HCT116 (cell line): ENCODE measurements around the gene METTL25B. TPM values are rescaled to one million over a fixed set of nuclear protein-coding genes. Genes with fewer than 3 reads are reported as not detected.

ENCODE experiments used
- ATAC-seq: fragments of 200-7000 bp; cut with Tn5 transposase; 2 replicates; pipeline ENCODE4 v1.9.1; 2020; ENCODE audit warnings: mild to moderate bottlenecking, moderate library complexity
- BruUV-seq: library from RNA; stranded (reverse); fragments of 400-500 nt; replicated peaks from 2 replicates; lab custom pipeline; 2021; lab: Mats Ljungman, UMichigan
- CTCF ChIA-PET: fragments of 300-600 bp; sonication (Branson Sonifier 250); formaldehyde crosslinking; loops from one replicate; lab custom pipeline; 2021; ENCODE audit warnings: antibody characterized with exemption; lab: Charles Lee
- POLR2A ChIA-PET: fragments of 300-600, 350-600 bp; sonication (Branson Sonifier 250); formaldehyde crosslinking; loops from one replicate; lab custom pipeline; 2021; ENCODE audit warnings: antibody characterized with exemption; lab: Charles Lee
- RAD21 ChIA-PET, 2 experiments: fragments of 300-600 bp; sonication (Branson Sonifier 250); formaldehyde crosslinking; loops; one replicate each; lab custom pipeline; 2023; ENCODE audit warnings: low total read pairs in 2 of 2; ENCODE audit not compliant: uncharacterized antibody in 2 of 2, unreplicated experiment in 2 of 2, low non-redundant PET in 1 of 2; lab: Charles Lee
- DNase-seq: peaks from one replicate; pipeline ENCODE4 v3.0.0-alpha.2; 2010; ENCODE audit warnings: low read depth, low spot score
- H2AFZ ChIP-seq: fragments of 200-600 bp; shearing (Covaris generic), sonication (generic); 2 replicates; pipeline ENCODE4 v1.6.1; 2017; ENCODE audit warnings: low read depth, mixed run types, mixed read lengths, antibody characterized with exemption, low read length; ENCODE audit not compliant: poor library complexity, severe bottlenecking
- H3K27ac ChIP-seq: 2 replicates; pipeline ENCODE4 v1.5.1; 2012; ENCODE audit warnings: low read depth, low read length
- H3K27me3 ChIP-seq: fragments of 200-600 bp; sonication (generic); 2 replicates; pipeline ENCODE4 v1.6.1; 2016; ENCODE audit warnings: mixed run types, low read length, mixed read lengths; ENCODE audit not compliant: insufficient read depth
- H3K36me3 ChIP-seq, 2 experiments: fragments of 200-500 bp in 1 of 2; fragments of 200-600 bp in 1 of 2; sonication (Bioruptor generic) in 1 of 2; sonication (generic) in 1 of 2; 2 replicates each; pipeline versions ENCODE4 v1.5.1 to v1.6.1; 2014 to 2016; ENCODE audit warnings: low read length in 2 of 2, inconsistent platforms in 1 of 2, mixed read lengths in 1 of 2, mixed run types in 1 of 2; ENCODE audit not compliant: insufficient read depth in 2 of 2, control insufficient read depth in 1 of 2
- H3K4me1 ChIP-seq, 2 experiments: fragments of 200-600 bp in 1 of 2; sonication (generic) in 1 of 2; 2 replicates each; pipeline versions ENCODE4 v1.5.1 to v1.6.1; 2012 to 2017; ENCODE audit warnings: low read length in 2 of 2, inconsistent platforms in 1 of 2, mild to moderate bottlenecking in 1 of 2, mixed read lengths in 1 of 2, mixed run types in 1 of 2, moderate library complexity in 1 of 2; ENCODE audit not compliant: insufficient read depth in 2 of 2, control insufficient read depth in 1 of 2
- H3K4me2 ChIP-seq: fragments of 200-600 bp; sonication (generic); 2 replicates; pipeline ENCODE4 v1.6.1; 2017; ENCODE audit warnings: mixed run types, low read length, mixed read lengths
- H3K4me3 ChIP-seq, 2 experiments: fragments of 200-600 bp in 1 of 2; sonication (generic) in 1 of 2; replicated peaks in 1 of 2; 2 replicates each; pipeline ENCODE4 v1.5.1; 2011 to 2016; ENCODE audit warnings: low read length in 2 of 2, control low read depth in 1 of 2, low read depth in 1 of 2, mild to moderate bottlenecking in 1 of 2, mixed read lengths in 1 of 2, mixed run types in 1 of 2
- H3K79me2 ChIP-seq: fragments of 200-600 bp; sonication (generic); 2 replicates; pipeline ENCODE4 v1.6.1; 2017; ENCODE audit warnings: mild to moderate bottlenecking, mixed run types, low read length, moderate library complexity, mixed read lengths; ENCODE audit not compliant: insufficient read depth
- H3K9ac ChIP-seq: fragments of 200-600 bp; sonication (generic); 2 replicates; pipeline ENCODE4 v1.6.1; 2016; ENCODE audit warnings: low read length, mixed read lengths
- H3K9me2 ChIP-seq: fragments of 200-600 bp; sonication (generic), shearing (Covaris generic); 2 replicates; pipeline ENCODE4 v1.6.1; 2017; ENCODE audit warnings: mixed run types, mild to moderate bottlenecking, moderate library complexity; ENCODE audit not compliant: insufficient read depth
- H3K9me3 ChIP-seq, 2 experiments: fragments of 200-500 bp in 1 of 2; fragments of 200-600 bp in 1 of 2; sonication (Bioruptor generic) in 1 of 2; sonication (generic) in 1 of 2; 2 replicates each; pipeline ENCODE4 v1.6.1; 2014 to 2017; ENCODE audit warnings: low read length in 2 of 2, mixed read lengths in 2 of 2, inconsistent platforms in 1 of 2, low read depth in 1 of 2, mild to moderate bottlenecking in 1 of 2, mixed run types in 1 of 2, moderate library complexity in 1 of 2; ENCODE audit not compliant: control insufficient read depth in 1 of 2, insufficient read depth in 1 of 2
- H4K20me1 ChIP-seq: fragments of 200-600 bp; sonication (generic), shearing (Covaris generic); 2 replicates; pipeline ENCODE4 v1.6.1; 2017; ENCODE audit warnings: mixed run types, mild to moderate bottlenecking, moderate library complexity; ENCODE audit not compliant: insufficient read depth
- ATF3 ChIP-seq: IDR thresholded peaks from 2 replicates; pipeline ENCODE4 v1.6.1; 2012
- CEBPB ChIP-seq: IDR thresholded peaks from 2 replicates; pipeline ENCODE4 v1.6.1; 2012; ENCODE audit warnings: low read depth
- CTCF ChIP-seq, 3 experiments: fragments of 200-600 bp in 1 of 3; sonication (generic) in 1 of 3; IDR thresholded peaks in 2 of 3; conservative IDR thresholded peaks in 1 of 3; 2 replicates each; pipeline ENCODE4 v1.5.1; 2012 to 2017; ENCODE audit warnings: low read depth in 2 of 3, low read length in 2 of 3, antibody characterized with exemption in 1 of 3, borderline replicate concordance in 1 of 3, control low read depth in 1 of 3, mild to moderate bottlenecking in 1 of 3, mixed read lengths in 1 of 3, mixed run types in 1 of 3, moderate library complexity in 1 of 3; ENCODE audit not compliant: insufficient read depth in 1 of 3
- EZH2 ChIP-seq: fragments of 200-600 bp; sonication (generic); IDR thresholded peaks from 2 replicates; pipeline ENCODE4 v1.6.1; 2017; ENCODE audit warnings: antibody characterized with exemption, mixed run types
- FOSL1 ChIP-seq: IDR thresholded peaks from 2 replicates; pipeline ENCODE4 v1.6.1; 2012; ENCODE audit warnings: low read depth
- POLR2A ChIP-seq: IDR thresholded peaks from 2 replicates; pipeline ENCODE4 v1.7.0; 2011; ENCODE audit warnings: borderline replicate concordance; ENCODE audit not compliant: insufficient read depth, insufficient read length; ENCODE audit errors: extremely low read depth
- POLR2AphosphoS5 ChIP-seq: IDR thresholded peaks from 2 replicates; pipeline ENCODE4 v1.6.1; 2011; ENCODE audit warnings: mild to moderate bottlenecking, low read depth, low read length, moderate library complexity
- RAD21 ChIP-seq: IDR thresholded peaks from 2 replicates; pipeline ENCODE4 v1.6.1; 2012; ENCODE audit warnings: low read depth, mild to moderate bottlenecking
- SP1 ChIP-seq: IDR thresholded peaks from 2 replicates; pipeline ENCODE4 v1.6.1; 2012; ENCODE audit warnings: low read depth
- TCF7L2 ChIP-seq: IDR thresholded peaks from 2 replicates; pipeline ENCODE4 v1.7.0; 2011; ENCODE audit warnings: borderline replicate concordance, inconsistent platforms; ENCODE audit not compliant: insufficient read depth, insufficient read length; ENCODE audit errors: extremely low read depth
- ZFX ChIP-seq: fragments of 450-650 bp; IDR thresholded peaks from 2 replicates; pipeline ENCODE4 v1.6.1; 2017
- ZNF274 ChIP-seq: fragments of 200-500 bp; sonication (Bioruptor generic); IDR thresholded peaks from 2 replicates; pipeline ENCODE4 v1.6.1; 2014; ENCODE audit warnings: mild to moderate bottlenecking, low read depth, low read length, inconsistent platforms
- intact Hi-C: fragments of 100-400 bp; cut with micrococcal nuclease; formaldehyde crosslinking; loops from 2 replicates; pipeline ENCODE4 v1.10.0; 2022
- total RNA-seq: library from RNA; stranded (reverse); gene quantifications from one replicate; pipeline ENCODE4 v1.2.1, GENCODE V29; 2021; ENCODE audit not compliant: unreplicated experiment

METTL25B gene
- total RNA-seq, 1 experiment from 2014 or later: 36.5 TPM

GRCh38 chr1:156772728-156773497 is 44.6 kb downstream of the METTL25B start:
- BruUV-seq: no TSS peak
- ChIA-PET RAD21 (no interaction called here), POLR2A (interaction anchor here (0.6 kb wide), 1 partner anchor 21 kb away, joined by 6 read pairs; no protein-coding TSS in a partner anchor), CTCF (interaction anchor here (1.5 kb wide), 2 partner anchors 41 to 155 kb away, joined by 4 read pairs; no protein-coding TSS in a partner anchor)
- H3K9ac ChIP-seq: no peak overlapping the region
- TF ChIP-seq CTCF (IDR thresholded peaks at IDR 0.05 in 2 of 3, conservative IDR thresholded peaks at IDR 0.05 in 1 of 3; ENCODE audit: borderline replicate concordance in 1 of 3, insufficient read depth in 1 of 3, low read depth in 2 of 3, low read length in 2 of 3): no peak
- TF ChIP-seq EZH2: no peak
- TF ChIP-seq CEBPB: no peak
- no peak for TF ChIP-seq FOSL1
- TF ChIP-seq SP1: no peak
- TF ChIP-seq ZNF274: no peak
- TF ChIP-seq ZFX: no peak
- TF ChIP-seq POLR2A: no peak
- TF ChIP-seq POLR2AphosphoS5: no peak
- no peak for TF ChIP-seq RAD21
- TF ChIP-seq ATF3: no peak
- no peak for TF ChIP-seq TCF7L2
- peaks cover 97% of the 10 kb centered on the region for H3K79me2 ChIP-seq
- no peak overlapping the region for H3K4me2 ChIP-seq
- no peaks in the 10 kb centered on the region for H4K20me1 ChIP-seq
- H3K27me3 ChIP-seq: no peaks in the 10 kb centered on the region
- DNase-seq: no peak
- H3K27ac ChIP-seq: no peak overlapping the region
- H3K4me3 ChIP-seq: no peak overlapping the region
- intact Hi-C loops: no loop called here
- no peak for ATAC-seq
- peaks cover 5 to 22% of the 10 kb centered on the region in 2 experiments; a peak in 2 of 4 replicates for H3K36me3 ChIP-seq
- no peaks in the 10 kb centered on the region for H3K9me2 ChIP-seq
- H2AFZ ChIP-seq: no peak overlapping the region
- H3K4me1 ChIP-seq: peaks cover 7 to 12% of the 10 kb centered on the region in 2 experiments
- H3K9me3 ChIP-seq: no peaks in the 10 kb centered on the region
